GM21447 (cell line): Measurements from ENCODE around the gene INSIG1.

Source experiments
- ATAC-seq: cut with Tn5 transposase; IDR thresholded peaks from one replicate; pipeline ENCODE4 v1.9.1; 2021; ENCODE audit not compliant: unreplicated experiment

Gene INSIG1

GRCh38 chr7:155299535-155300202, 2.0 kb downstream of the INSIG1 start:
- no peak for ATAC-seq

GRCh38 chr7:155300641-155301452, 3.2 kb downstream of the INSIG1 start:
- ATAC-seq, result no peak

GRCh38 chr7:155303039-155303593, 5.4 kb downstream of the INSIG1 start:
- ATAC-seq, result no peak

- ATAC-seq, result no peak
Observed at GRCh38 chr7:155303897-155304296, 6.2 kb downstream of the INSIG1 start.

- ATAC-seq, result no peak
Observed at GRCh38 chr7:155305231-155305904, 7.7 kb downstream of the INSIG1 start.

GRCh38 chr7:155306673-155307470, 9.2 kb downstream of the INSIG1 start:
- no peak for ATAC-seq

GRCh38 chr7:155308330-155309020, 10.8 kb downstream of the INSIG1 start:
- no peak for ATAC-seq

- ATAC-seq, result no peak
Observed at GRCh38 chr7:155309021-155309338, 11.3 kb downstream of the INSIG1 start.

GRCh38 chr7:155310425-155311114, 12.9 kb downstream of the INSIG1 start:
- ATAC-seq, result no peak

- ATAC-seq, result no peak
Observed at GRCh38 chr7:155311826-155312537, 14.3 kb downstream of the INSIG1 start.

- ATAC-seq, result no peak
Observed at GRCh38 chr7:155312633-155313032, 15.0 kb downstream of the INSIG1 start.

GRCh38 chr7:155313096-155313495, 15.4 kb downstream of the INSIG1 start:
- no peak for ATAC-seq

GRCh38 chr7:155315977-155316376, 18.3 kb downstream of the INSIG1 start:
- no peak for ATAC-seq

- no peak for ATAC-seq
Observed at GRCh38 chr7:155316427-155317113, 18.9 kb downstream of the INSIG1 start.

GRCh38 chr7:155317114-155317434, 19.4 kb downstream of the INSIG1 start:
- no peak for ATAC-seq

- ATAC-seq, result no peak
Observed at GRCh38 chr7:155318245-155318644, 20.6 kb downstream of the INSIG1 start.

GRCh38 chr7:155322530-155322929, 24.9 kb downstream of the INSIG1 start:
- no peak for ATAC-seq

- no peak for ATAC-seq
Observed at GRCh38 chr7:155323001-155323638, 25.4 kb downstream of the INSIG1 start.
